Measurements from ENCODE around the gene MRTFB. TPM values are rescaled to one million over a fixed set of nuclear protein-coding genes. Genes with fewer than 3 reads are reported as not detected.

MRTFB gene
- total RNA-seq, 1 experiment from 2014 or later, result 30.0 TPM

GRCh38 chr16:14037960-14038359, 33.2 kb upstream of the MRTFB start:
- H3K36me3 Mint-ChIP-seq (ENCODE audit: insufficient read depth, unreplicated experiment), result no peaks in the 10 kb centered on the region
- H3K4me1 Mint-ChIP-seq (ENCODE audit: insufficient read depth, unreplicated experiment), result no peaks in the 10 kb centered on the region
- peaks cover 7% of the 10 kb centered on the region for H3K9me3 Mint-ChIP-seq (ENCODE audit: unreplicated experiment)
- no peak overlapping the region for H3K4me3 Mint-ChIP-seq (ENCODE audit: unreplicated experiment)
- intact Hi-C loops (cut with micrococcal nuclease), result no loop called here
- BruUV-seq (replicated peaks), result no TSS peak
- ChIA-PET CTCF (no interaction called here), POLR2A (no interaction called here)
- H3K27me3 Mint-ChIP-seq (ENCODE audit: insufficient read depth, unreplicated experiment), result no peaks in the 10 kb centered on the region
- no peak for DNase-seq (ENCODE audit: unreplicated experiment)
- TF ChIP-seq CTCF (IDR thresholded peaks at IDR 0.05; ENCODE audit: unreplicated experiment), result no peak
- no peak overlapping the region for H3K27ac Mint-ChIP-seq (ENCODE audit: low read depth, unreplicated experiment)

- no peaks in the 10 kb centered on the region for H3K27me3 Mint-ChIP-seq (ENCODE audit: insufficient read depth, unreplicated experiment)
- no peak for DNase-seq (ENCODE audit: unreplicated experiment)
- no TSS peak for BruUV-seq (replicated peaks)
- H3K36me3 Mint-ChIP-seq (ENCODE audit: insufficient read depth, unreplicated experiment), result no peaks in the 10 kb centered on the region
- CTCF ChIA-PET, result no interaction called here
- H3K4me3 Mint-ChIP-seq (ENCODE audit: unreplicated experiment), result no peak overlapping the region
- POLR2A ChIA-PET, result no interaction called here
- intact Hi-C loops (cut with micrococcal nuclease), result no loop called here
- no peaks in the 10 kb centered on the region for H3K9me3 Mint-ChIP-seq (ENCODE audit: unreplicated experiment)
- TF ChIP-seq CTCF (IDR thresholded peaks at IDR 0.05; ENCODE audit: unreplicated experiment), result no peak
- no peak overlapping the region for H3K27ac Mint-ChIP-seq (ENCODE audit: low read depth, unreplicated experiment)
- no peaks in the 10 kb centered on the region for H3K4me1 Mint-ChIP-seq (ENCODE audit: insufficient read depth, unreplicated experiment)
Measured at GRCh38 chr16:14041164-14041563, 30.0 kb upstream of the MRTFB start.

GRCh38 chr16:14042706-14043105, 28.4 kb upstream of the MRTFB start:
- ChIA-PET CTCF (interaction anchor here (0.7 kb wide), 1 partner anchor 147 kb away, joined by 3 read pairs; no protein-coding TSS in a partner anchor), POLR2A (no interaction called here)
- no peak overlapping the region for H3K27ac Mint-ChIP-seq (ENCODE audit: low read depth, unreplicated experiment)

GRCh38 chr16:14043278-14043677, 27.8 kb upstream of the MRTFB start:
- no peaks in the 10 kb centered on the region for H3K27me3 Mint-ChIP-seq (ENCODE audit: insufficient read depth, unreplicated experiment)
- H3K36me3 Mint-ChIP-seq (ENCODE audit: insufficient read depth, unreplicated experiment), result no peaks in the 10 kb centered on the region
- intact Hi-C loops (cut with micrococcal nuclease), result no loop called here
- no TSS peak for BruUV-seq (replicated peaks)
- CTCF ChIA-PET, result no interaction called here
- no peak for TF ChIP-seq CTCF (IDR thresholded peaks at IDR 0.05; ENCODE audit: unreplicated experiment)
- POLR2A ChIA-PET, result no interaction called here
- H3K27ac Mint-ChIP-seq (ENCODE audit: low read depth, unreplicated experiment), result no peak overlapping the region
- no peaks in the 10 kb centered on the region for H3K4me1 Mint-ChIP-seq (ENCODE audit: insufficient read depth, unreplicated experiment)
- no peak for DNase-seq (ENCODE audit: unreplicated experiment)
- H3K4me3 Mint-ChIP-seq (ENCODE audit: unreplicated experiment), result no peak overlapping the region
- H3K9me3 Mint-ChIP-seq (ENCODE audit: unreplicated experiment), result no peaks in the 10 kb centered on the region

More at GRCh38 chr16:14042706-14043105, 28.4 kb upstream of the MRTFB start:
- DNase-seq (ENCODE audit: unreplicated experiment), result no peak
- Mint-ChIP-seq H3K27me3 (ENCODE audit: insufficient read depth, unreplicated experiment) (no peaks in the 10 kb centered on the region), H3K36me3 (ENCODE audit: insufficient read depth, unreplicated experiment) (no peaks in the 10 kb centered on the region), H3K4me3 (ENCODE audit: unreplicated experiment) (no peak overlapping the region), H3K9me3 (ENCODE audit: unreplicated experiment) (no peaks in the 10 kb centered on the region), H3K4me1 (ENCODE audit: insufficient read depth, unreplicated experiment) (no peaks in the 10 kb centered on the region)
- no peak for TF ChIP-seq CTCF (IDR thresholded peaks at IDR 0.05; ENCODE audit: unreplicated experiment)
- no TSS peak for BruUV-seq (replicated peaks)
- intact Hi-C loops (cut with micrococcal nuclease), result no loop called here

All from MCF 10A (cell line).